Naive thymus-derived CD4-positive, alpha-beta T cell (primary cell): ENCODE results near the gene UBE4B. TPM values are rescaled to one million over a fixed set of nuclear protein-coding genes. Genes with fewer than 3 reads are reported as not detected.
A peak's percentile ranks its signal among the peaks of the same experiment; 100 is the strongest.
"Not testable (repeated sequence)": the region's sequence is repeated elsewhere in the genome, so short reads cannot be mapped to it uniquely, and the experiment has no call there.

Experiments
- ATAC-seq: fragments of 150-1000 bp; cut with Tn5 transposase; 2 replicates; pipeline ENCODE4 v1.10.0; 2021; ENCODE audit warnings: mild to moderate bottlenecking, moderate library complexity
- CTCF ChIA-PET: fragments of 350-600 bp; sonication (Branson Sonifier 250); formaldehyde crosslinking; loops from one replicate; lab custom pipeline; 2021; ENCODE audit warnings: antibody characterized with exemption; lab: Charles Lee
- POLR2A ChIA-PET: fragments of 350-600 bp; sonication (Branson Sonifier 250); formaldehyde crosslinking; loops from one replicate; lab custom pipeline; 2021; ENCODE audit warnings: antibody characterized with exemption, inconsistent platforms; lab: Charles Lee
- DNase-seq, 9 donors: peaks; one replicate each; pipeline versions ENCODE4 v3.0.0 to v3.0.0-alpha.2; 2020 to 2022; ENCODE audit warnings: mixed read lengths in 1 of 9
- H3K27ac ChIP-seq: one replicate; pipeline ENCODE4 v1.7.0; 2013; ENCODE audit warnings: mild to moderate bottlenecking, low read depth, low read length, moderate library complexity
- H3K27me3 ChIP-seq, 2 donors: one replicate each; pipeline ENCODE4 v1.7.0; 2013; ENCODE audit warnings: low read length in 2 of 2, mild to moderate bottlenecking in 2 of 2, moderate library complexity in 2 of 2; ENCODE audit not compliant: control insufficient read depth in 2 of 2, insufficient read depth in 2 of 2
- H3K36me3 ChIP-seq, 3 experiments: 1 replicate in 2 of 3; 2 replicates in 1 of 3; pipeline ENCODE4 v1.7.0; 2013; ENCODE audit warnings: low read length in 3 of 3, mild to moderate bottlenecking in 3 of 3, moderate library complexity in 1 of 3; ENCODE audit not compliant: insufficient read depth in 3 of 3, control insufficient read depth in 2 of 3
- H3K4me1 ChIP-seq, 2 donors: one replicate each; pipeline ENCODE4 v1.7.0; 2013; ENCODE audit warnings: low read length in 2 of 2, mild to moderate bottlenecking in 2 of 2, moderate library complexity in 1 of 2; ENCODE audit not compliant: control insufficient read depth in 2 of 2, insufficient read depth in 2 of 2
- H3K4me3 ChIP-seq: 2 replicates; pipeline ENCODE4 v1.7.0; 2013; ENCODE audit warnings: mild to moderate bottlenecking, low read length
- H3K9me3 ChIP-seq, 3 experiments: 1 replicate in 2 of 3; 2 replicates in 1 of 3; pipeline ENCODE4 v1.7.0; 2013; ENCODE audit warnings: low read length in 3 of 3; ENCODE audit not compliant: control insufficient read depth in 2 of 3
- H3K27ac Mint-ChIP-seq, 9 donors: one replicate each; pipeline ENCODE4 v1.8.0; 2020 to 2022; ENCODE audit warnings: mixed read lengths in 9 of 9, mild to moderate bottlenecking in 8 of 9, moderate library complexity in 5 of 9, inconsistent platforms in 2 of 9
- H3K27me3 Mint-ChIP-seq, 5 donors: one replicate each; pipeline ENCODE4 v1.8.0; 2021 to 2022; ENCODE audit warnings: mixed read lengths in 5 of 5, mild to moderate bottlenecking in 1 of 5
- H3K36me3 Mint-ChIP-seq, 5 donors: one replicate each; pipeline ENCODE4 v1.8.0; 2020 to 2022; ENCODE audit warnings: mixed read lengths in 5 of 5, mild to moderate bottlenecking in 3 of 5, inconsistent platforms in 1 of 5
- H3K4me1 Mint-ChIP-seq, 7 donors: one replicate each; pipeline ENCODE4 v1.8.0; 2020 to 2022; ENCODE audit warnings: mixed read lengths in 7 of 7, mild to moderate bottlenecking in 3 of 7, inconsistent platforms in 1 of 7
- H3K4me3 Mint-ChIP-seq, 10 donors: one replicate each; pipeline ENCODE4 v1.8.0; 2020 to 2022; ENCODE audit warnings: mild to moderate bottlenecking in 10 of 10, mixed read lengths in 10 of 10, moderate library complexity in 6 of 10, inconsistent platforms in 2 of 10
- H3K9me3 Mint-ChIP-seq, 11 donors: one replicate each; pipeline ENCODE4 v1.8.0; 2020 to 2022; ENCODE audit warnings: mixed read lengths in 11 of 11, mild to moderate bottlenecking in 4 of 11, inconsistent platforms in 1 of 11, moderate library complexity in 1 of 11
- intact Hi-C, 2 donors: fragments of 100-400 bp; cut with micrococcal nuclease; formaldehyde crosslinking; loops; one replicate each; pipeline ENCODE4 v1.15.1; 2023
- polyA plus RNA-seq, 2 donors: library from polyadenylated mRNA; unstranded; fragments of 300-500 nt; fragmentation: Illumina TruSeq; gene quantifications; one replicate each; pipeline ENCODE4 v1.2.3, GENCODE V29; 2021
- total RNA-seq, 6 experiments: library from RNA in 5 of 6; stranded (reverse) in 5 of 6; gene quantifications; 1 replicate in 5 of 6; 2 replicates in 1 of 6; pipeline ENCODE4 v1.2.3 and lab custom pipeline; 2021 to 2026

Gene UBE4B
- total and polyA plus RNA-seq, 7 experiments from 2014 or later = 7.5 to 48.3 (median 39.2) TPM

DNA sequence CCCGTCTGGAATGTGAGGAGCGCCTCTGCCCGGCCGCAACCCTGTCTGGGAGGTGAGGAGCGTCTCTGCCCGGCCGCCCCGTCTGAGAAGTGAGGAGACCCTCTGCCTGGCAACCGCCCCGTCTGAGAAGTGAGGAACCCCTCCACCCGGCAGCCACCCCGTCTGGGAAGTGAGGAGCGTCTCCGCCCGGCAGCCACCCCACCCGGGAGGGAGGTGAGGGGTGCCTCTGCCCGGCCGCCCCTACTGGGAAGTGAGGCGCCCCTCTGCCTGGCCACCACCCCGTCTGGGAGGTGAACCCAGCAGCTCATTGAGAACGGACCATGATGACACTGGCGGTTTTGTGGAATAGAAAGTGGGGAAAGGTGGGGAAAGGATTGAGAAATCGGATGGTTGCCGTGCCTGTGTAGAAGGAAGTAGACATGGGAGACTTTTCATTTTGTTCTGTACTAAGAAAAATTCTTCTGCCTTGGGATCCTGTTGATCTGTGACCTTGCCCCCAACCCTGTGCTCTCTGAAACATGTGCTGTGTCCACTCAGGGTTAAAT, 3.7 kb upstream of the UBE4B start:
- H3K36me3 ChIP-seq, H3K4me3 ChIP-seq, CTCF ChIA-PET, intact Hi-C loops, H3K27me3 Mint-ChIP-seq, H3K27ac Mint-ChIP-seq, H3K36me3 Mint-ChIP-seq, H3K27me3 ChIP-seq, H3K4me3 Mint-ChIP-seq, DNase-seq, H3K4me1 ChIP-seq, H3K9me3 Mint-ChIP-seq, ATAC-seq, H3K27ac ChIP-seq, POLR2A ChIA-PET, H3K9me3 ChIP-seq: not testable (repeated sequence)
- peaks cover 11 to 17% (median 13%) of the 10 kb centered on the region in 7 donors for H3K4me1 Mint-ChIP-seq

DNA sequence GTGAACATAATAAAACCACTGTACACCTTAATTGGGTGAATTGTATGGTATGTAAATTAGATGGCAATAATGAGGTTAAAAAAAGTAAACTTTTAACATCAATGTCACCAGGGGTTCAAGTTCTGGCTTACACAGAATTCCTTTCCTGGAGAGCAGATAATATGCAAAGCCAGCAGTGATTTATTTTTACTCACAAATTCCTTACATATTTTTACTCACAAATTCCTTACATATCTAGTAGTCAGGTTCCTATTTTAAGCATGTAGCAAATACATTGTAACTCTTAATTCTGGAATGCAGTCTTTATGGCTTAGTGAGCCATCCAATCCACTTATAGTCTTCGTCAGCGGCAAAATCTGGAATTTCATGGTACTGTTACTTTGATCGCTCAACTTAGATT, 1.3 kb upstream of the UBE4B start:
- POLR2A ChIA-PET = no interaction called here
- Histone ChIP-seq H3K27me3 (no peaks in the 10 kb centered on the region), H3K4me1 (peaks cover 14 to 15% of the 10 kb centered on the region in 2 donors), H3K9me3 (no peaks in the 10 kb centered on the region), H3K4me3 (no peak overlapping the region), H3K27ac (no peak overlapping the region), H3K36me3 (peaks cover 0 to 6% (median 0%) of the 10 kb centered on the region in 3 experiments)
- peak overlapping the region in 2 of 10 donors; percentile 21 to 30 for H3K4me3 Mint-ChIP-seq
- peaks cover 20 to 31% (median 26%) of the 10 kb centered on the region in 7 donors for H3K4me1 Mint-ChIP-seq
- intact Hi-C loops = loop anchor here in 1 of 2 donors (5.0 to 10.0 kb wide), 5 partner anchors 247 to 1703 kb away; partner anchors contain the start of genes AGTRAP, MTOR and TMEM201
- DNase-seq = no peak
- no peak overlapping the region for H3K27ac Mint-ChIP-seq
- H3K27me3 Mint-ChIP-seq = no peaks in the 10 kb centered on the region
- ATAC-seq = no peak
- H3K9me3 Mint-ChIP-seq = no peaks in the 10 kb centered on the region
- CTCF ChIA-PET = interaction anchor here (0.6 kb wide), 1 partner anchor 79 kb away, joined by 5 read pairs; no protein-coding TSS in a partner anchor
- H3K36me3 Mint-ChIP-seq = peaks cover 0 to 4% (median 0%) of the 10 kb centered on the region in 5 donors

DNA sequence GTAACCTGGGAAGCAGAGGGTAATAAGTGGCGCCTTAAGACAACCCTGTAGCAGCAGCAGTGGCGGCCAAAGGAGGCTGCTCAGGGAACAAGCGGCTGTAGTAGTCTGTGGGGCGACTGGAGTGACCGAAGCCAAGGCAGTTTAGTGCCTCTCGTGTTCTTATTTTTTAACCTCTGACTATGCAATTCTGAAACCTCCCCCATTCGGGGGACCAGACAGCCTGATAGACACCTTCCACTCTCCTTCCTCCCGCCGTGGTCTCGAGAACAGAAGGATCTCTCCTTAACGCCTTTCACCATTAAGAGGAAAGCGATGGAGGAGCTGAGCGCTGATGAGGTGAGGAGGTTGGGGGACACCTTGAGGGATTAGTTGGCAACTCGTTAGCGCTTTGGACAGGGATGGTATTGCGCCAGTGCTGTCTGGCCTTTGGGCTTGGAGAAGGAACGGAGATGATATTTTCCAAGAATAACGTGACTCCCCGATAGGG, 644 bp downstream of the UBE4B start:
- Mint-ChIP-seq H3K4me3 (peak overlapping the region; percentile 79 to 98 (median 96)), H3K36me3 (peaks cover 0 to 4% (median 0%) of the 10 kb centered on the region in 5 donors), H3K27ac (peak overlapping the region; percentile 91 to 98 (median 97)), H3K4me1 (peaks cover 20 to 34% (median 28%) of the 10 kb centered on the region in 7 donors), H3K27me3 (no peaks in the 10 kb centered on the region), H3K9me3 (no peaks in the 10 kb centered on the region)
- intact Hi-C loops = loop anchor here (2.0 to 10.0 kb wide), 14 partner anchors 91 to 1701 kb away; partner anchors contain the start of genes AGTRAP (in 1 of the 2), GPR157 (in 1 of the 2), KIF1B (in 1 of the 2) and LZIC (in 1 of the 2)
- ChIA-PET POLR2A (interaction anchor here (0.6 to 1.1 kb wide), 3 partner anchors 90 to 123 kb away, joined by 3 to 6 read pairs (median 3); partner anchors contain the start of genes CTNNBIP1, LZIC and NMNAT1), CTCF (interaction anchor here (1.2 kb wide), 1 partner anchor 159 kb away, joined by 4 read pairs; no protein-coding TSS in a partner anchor)
- H3K27ac ChIP-seq = peak overlapping the region; percentile 94
- no peaks in the 10 kb centered on the region for H3K9me3 ChIP-seq
- peaks cover 14 to 15% of the 10 kb centered on the region in 2 donors for H3K4me1 ChIP-seq
- peaks cover 0 to 12% (median 0%) of the 10 kb centered on the region in 3 experiments for H3K36me3 ChIP-seq
- no peaks in the 10 kb centered on the region for H3K27me3 ChIP-seq
- ATAC-seq = peak; percentile 17
- peak overlapping the region; percentile 96 for H3K4me3 ChIP-seq
- no peak for DNase-seq

- Histone ChIP-seq H3K36me3 (peaks cover 0 to 34% (median under 1%) of the 10 kb centered on the region in 3 experiments), H3K4me3 (no peak overlapping the region), H3K4me1 (peaks cover 0 to 11% of the 10 kb centered on the region in 2 donors), H3K27me3 (no peaks in the 10 kb centered on the region), H3K27ac (no peak overlapping the region), H3K9me3 (no peaks in the 10 kb centered on the region)
- no peaks in the 10 kb centered on the region for H3K27me3 Mint-ChIP-seq
- peaks cover 5 to 62% (median 43%) of the 10 kb centered on the region in 7 donors for H3K4me1 Mint-ChIP-seq
- H3K27ac Mint-ChIP-seq = no peak overlapping the region
- ChIA-PET POLR2A (no interaction called here), CTCF (no interaction called here)
- DNase-seq (no peak), ATAC-seq (no peak)
- H3K4me3 Mint-ChIP-seq = peak overlapping the region in 1 of 10 donors; percentile 19
- intact Hi-C loops = no loop called here
- no peaks in the 10 kb centered on the region for H3K9me3 Mint-ChIP-seq
- H3K36me3 Mint-ChIP-seq = peaks cover 0 to 32% (median 14%) of the 10 kb centered on the region in 5 donors
These were observed 10.0 kb downstream of the UBE4B start for GRCh38 chr1:10042746-10043145.

DNA sequence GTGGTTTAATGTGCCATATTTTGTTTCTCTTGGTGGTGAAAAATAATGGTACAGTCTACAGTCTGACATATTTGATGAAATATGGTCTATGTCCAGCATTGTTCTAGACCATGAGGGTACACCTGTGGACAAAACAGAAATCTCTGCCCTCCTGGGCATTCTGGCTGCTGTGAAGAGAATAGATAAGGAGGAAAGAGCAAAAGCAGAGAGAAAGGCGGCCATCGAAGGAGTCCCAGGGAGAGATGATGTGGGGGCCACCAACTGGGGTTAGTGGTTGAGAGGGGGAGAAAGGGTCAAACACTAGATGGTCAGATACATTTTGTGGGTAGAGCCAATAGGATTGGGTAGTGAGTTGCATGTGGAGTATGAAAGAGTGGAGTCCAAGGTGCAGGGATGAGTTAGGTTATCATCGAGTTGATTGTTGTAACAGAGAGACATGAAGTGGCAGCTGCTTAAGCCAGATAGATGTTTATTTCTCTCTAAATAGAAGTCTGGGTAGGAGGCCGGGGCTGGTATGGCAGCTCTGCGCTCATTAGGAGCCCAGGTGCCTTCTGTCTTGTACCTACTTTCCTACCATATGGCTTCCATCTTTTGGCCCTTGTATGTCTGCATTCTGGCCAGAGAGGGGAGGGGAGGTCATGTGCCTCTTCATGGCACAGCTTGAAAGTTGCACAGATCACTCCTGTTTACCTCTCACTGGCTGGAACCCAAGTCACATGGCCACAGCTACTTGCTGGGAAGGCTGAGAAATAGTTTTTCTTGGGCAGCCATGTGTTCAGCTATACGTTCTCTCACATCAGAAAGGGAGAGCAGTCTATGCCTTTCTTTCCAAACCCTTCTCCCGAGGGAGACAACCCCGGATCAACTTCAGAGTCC, 13.0 kb downstream of the UBE4B start:
- peaks cover 0 to 11% of the 10 kb centered on the region in 2 donors for H3K4me1 ChIP-seq
- ChIA-PET POLR2A (no interaction called here), CTCF (no interaction called here)
- H3K27ac ChIP-seq = no peak overlapping the region
- peaks cover 0 to 33% (median 14%) of the 10 kb centered on the region in 3 experiments for H3K36me3 ChIP-seq
- intact Hi-C loops = no loop called here
- Mint-ChIP-seq H3K9me3 (no peaks in the 10 kb centered on the region), H3K4me3 (peak overlapping the region in 2 of 10 donors; percentile 10 to 56), H3K4me1 (peaks cover 9 to 64% (median 45%) of the 10 kb centered on the region in 7 donors), H3K27me3 (no peaks in the 10 kb centered on the region), H3K27ac (peak overlapping the region in 2 of 9 donors; percentile 13 to 41), H3K36me3 (peaks cover 0 to 49% (median 14%) of the 10 kb centered on the region in 5 donors)
- H3K9me3 ChIP-seq = no peaks in the 10 kb centered on the region
- ATAC-seq = no peak
- H3K27me3 ChIP-seq = no peaks in the 10 kb centered on the region
- no peak overlapping the region for H3K4me3 ChIP-seq
- no peak for DNase-seq

DNA sequence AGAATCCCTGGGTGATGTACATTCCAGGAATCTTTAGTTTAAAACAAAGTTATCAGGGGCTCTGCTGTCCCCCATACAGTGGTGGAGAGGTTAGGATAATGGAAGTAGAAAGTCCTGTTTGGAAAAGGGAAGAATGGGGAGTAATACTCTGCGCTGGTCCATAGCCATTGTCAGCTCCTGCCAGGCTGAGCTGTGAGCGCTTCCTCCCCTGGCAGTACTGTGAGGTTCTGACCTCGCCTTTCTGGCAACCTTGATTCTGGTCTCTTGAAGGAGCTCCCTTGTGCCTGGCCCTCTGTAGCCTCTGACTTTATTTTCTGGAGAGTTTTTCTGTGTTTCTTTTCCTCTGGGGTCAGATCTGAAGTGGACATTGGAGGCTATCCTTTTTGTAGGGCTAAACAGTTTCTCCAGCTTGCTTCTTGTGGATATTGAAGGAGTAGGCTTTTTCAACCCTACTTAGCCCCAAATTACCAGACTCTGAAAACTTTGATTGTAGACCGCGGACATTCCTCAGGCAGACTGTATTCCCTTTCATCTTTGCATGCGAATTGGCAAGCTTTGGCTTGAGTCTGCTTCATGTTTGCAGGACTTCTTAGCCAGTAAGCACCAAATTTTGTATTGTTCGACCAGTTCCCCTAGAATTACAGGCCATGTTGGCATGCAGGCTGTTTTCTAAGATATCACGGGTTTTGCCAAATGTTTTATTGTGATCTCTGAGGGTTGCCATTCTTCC, 13.8 kb downstream of the UBE4B start:
- CTCF ChIA-PET = no interaction called here
- H3K4me1 ChIP-seq = peaks cover 0 to 11% of the 10 kb centered on the region in 2 donors
- Mint-ChIP-seq H3K36me3 (peaks cover 3 to 54% (median 14%) of the 10 kb centered on the region in 5 donors), H3K4me3 (no peak overlapping the region), H3K9me3 (no peaks in the 10 kb centered on the region), H3K27ac (no peak overlapping the region), H3K4me1 (peaks cover 9 to 67% (median 42%) of the 10 kb centered on the region in 7 donors), H3K27me3 (no peaks in the 10 kb centered on the region)
- peaks cover 0 to 36% (median 14%) of the 10 kb centered on the region in 3 experiments for H3K36me3 ChIP-seq
- H3K27me3 ChIP-seq = no peaks in the 10 kb centered on the region
- H3K9me3 ChIP-seq = no peaks in the 10 kb centered on the region
- H3K27ac ChIP-seq = no peak overlapping the region
- ATAC-seq (no peak), DNase-seq (no peak)
- POLR2A ChIA-PET = no interaction called here
- no peak overlapping the region for H3K4me3 ChIP-seq
- intact Hi-C loops = no loop called here
